ENCODE measurements around the gene EFNB1. TPM values are rescaled to one million over a fixed set of nuclear protein-coding genes. Genes with fewer than 3 reads are reported as not detected.

The EFNB1 gene
- total RNA-seq, 2 experiments from 2014 or later = 5.8 to 6.2 TPM

Other genes with a start within 250 kb of the EFNB1 start
- gene STARD8, start 181.4 kb upstream of the EFNB1 start, total RNA-seq = 1 to 10 TPM; 3.5 to 3.7 TPM